NCI-H2081 treated with DMSO at 0.1 percent for 48 hours (cell line): ENCODE data around the gene CADM2.

Experiments used
- DNase-seq: peaks from one replicate; lab custom pipeline; 2025; lab: John Stamatoyannopoulos, UW

CADM2 gene

DNA sequence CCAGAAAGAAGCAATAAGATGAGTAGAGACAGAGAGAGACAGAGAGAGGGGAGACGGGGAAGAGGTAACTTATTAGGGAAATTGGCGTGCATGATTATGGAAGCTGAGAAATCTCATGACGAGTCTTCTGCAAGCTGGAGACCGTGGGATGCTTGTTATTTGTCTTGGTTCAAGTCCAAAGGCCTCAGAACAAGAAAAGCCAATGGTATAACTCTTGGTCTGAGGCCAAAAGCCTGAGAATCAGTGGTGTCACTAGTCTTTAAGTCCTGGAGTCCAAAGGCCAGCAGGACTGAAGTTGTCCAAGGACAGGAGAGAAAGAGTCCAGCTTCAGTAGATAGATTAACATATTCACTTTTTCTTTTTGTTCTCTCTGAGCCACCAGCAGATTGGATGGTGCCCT, 613.6 kb downstream of the CADM2 start:
- DNase-seq: no peak

DNA sequence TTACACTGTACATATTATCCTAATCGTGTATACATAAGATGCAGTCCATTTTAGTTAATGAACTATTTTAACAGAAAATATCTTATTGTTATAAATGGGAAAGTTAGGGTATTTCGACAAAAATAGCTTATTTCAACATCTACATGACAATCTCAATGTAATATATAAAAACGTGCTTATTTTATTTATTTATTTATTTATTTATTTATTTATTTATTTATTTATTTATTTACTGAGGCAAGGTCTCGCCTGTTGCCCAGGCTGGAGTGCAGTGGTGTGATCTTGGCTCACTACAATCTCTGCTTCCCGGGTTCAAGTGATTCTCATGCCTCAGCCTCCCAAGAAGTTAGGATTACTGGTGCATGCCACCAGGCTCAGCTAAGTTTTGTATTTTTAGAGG, 614.2 kb downstream of the CADM2 start:
- DNase-seq: no peak

DNA sequence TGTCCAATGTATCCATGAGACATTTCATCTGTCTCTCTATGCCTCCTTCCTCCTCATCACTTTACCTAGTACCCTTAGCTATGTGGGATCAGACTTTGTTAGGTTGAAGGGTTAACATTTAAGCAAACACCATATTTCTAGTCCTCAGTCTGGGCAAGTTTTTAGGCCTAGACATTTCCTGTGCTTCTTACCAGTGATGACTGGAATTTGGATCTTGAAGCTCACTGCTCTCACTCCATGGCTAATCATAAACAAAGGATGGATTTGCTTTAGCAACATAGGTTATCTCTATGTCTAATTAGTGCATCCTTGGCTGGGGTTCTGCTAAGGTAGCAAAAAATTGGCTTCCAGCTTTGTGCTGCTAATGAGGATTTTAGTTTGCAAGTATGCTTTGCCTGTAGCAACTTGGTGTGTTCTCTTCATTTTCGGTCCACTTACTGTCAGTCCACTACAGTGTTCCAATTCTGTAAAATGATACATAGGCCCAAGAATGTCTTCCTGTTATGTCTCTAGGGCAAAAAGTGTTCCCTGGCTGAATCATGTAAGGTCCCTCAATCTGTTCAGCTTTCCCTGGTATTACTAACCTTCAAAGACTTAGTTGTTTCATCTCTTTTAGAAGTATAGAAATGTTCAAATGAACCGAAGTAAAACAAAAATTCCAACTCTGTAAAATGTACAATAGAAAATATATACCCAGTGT, 615.4 kb downstream of the CADM2 start:
- DNase-seq: no peak

DNA sequence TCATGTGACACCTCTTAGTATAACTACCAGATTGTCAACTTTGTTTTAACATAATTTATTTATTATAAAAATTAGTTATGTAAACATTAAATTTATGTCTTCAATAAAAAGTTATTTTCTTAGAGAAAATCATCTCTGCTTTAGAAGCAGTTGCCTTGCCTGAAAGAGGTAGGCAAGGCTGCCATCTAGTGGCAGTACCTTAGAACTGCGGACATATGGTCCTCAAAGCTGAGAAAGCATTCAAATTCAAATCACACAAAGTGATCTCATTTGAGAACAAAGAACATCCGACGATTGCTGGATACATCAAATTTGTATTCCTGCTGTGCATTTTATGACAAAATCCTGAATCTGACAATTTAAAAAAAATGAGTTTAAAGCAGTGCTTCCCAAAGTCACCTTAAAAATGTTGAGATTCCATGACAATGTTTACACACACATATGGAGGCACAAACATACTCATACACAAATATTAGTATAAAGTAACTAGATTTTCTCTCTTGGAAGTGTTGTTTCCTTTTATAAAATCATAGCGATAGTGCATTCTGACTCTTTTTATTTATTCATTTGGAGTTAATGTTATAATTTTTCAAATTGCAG, 617.4 kb downstream of the CADM2 start:
- peak; percentile 40 for DNase-seq

DNA sequence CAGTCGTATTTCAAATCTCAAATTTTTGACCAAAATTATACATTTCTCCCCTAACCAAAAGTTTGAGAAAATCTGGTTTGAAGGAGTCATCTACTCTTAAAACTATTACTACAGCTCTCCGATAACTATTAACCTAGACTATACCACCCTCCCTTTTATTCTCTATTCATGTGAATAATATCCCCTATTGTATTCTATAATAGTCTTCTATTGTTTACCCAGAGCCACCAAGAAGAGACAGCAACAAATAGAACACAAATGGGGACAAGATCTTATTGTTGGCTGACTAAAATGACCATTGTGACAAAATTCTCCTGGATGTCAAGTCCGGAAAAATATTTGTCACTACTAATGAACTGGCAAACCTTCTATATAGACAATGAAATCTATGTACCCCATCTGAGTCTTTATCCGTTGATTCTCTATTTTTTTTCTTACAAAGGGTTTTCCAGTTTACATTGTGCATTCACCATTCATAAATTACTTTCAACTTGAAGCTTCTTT, 618.0 kb downstream of the CADM2 start:
- no peak for DNase-seq

DNA sequence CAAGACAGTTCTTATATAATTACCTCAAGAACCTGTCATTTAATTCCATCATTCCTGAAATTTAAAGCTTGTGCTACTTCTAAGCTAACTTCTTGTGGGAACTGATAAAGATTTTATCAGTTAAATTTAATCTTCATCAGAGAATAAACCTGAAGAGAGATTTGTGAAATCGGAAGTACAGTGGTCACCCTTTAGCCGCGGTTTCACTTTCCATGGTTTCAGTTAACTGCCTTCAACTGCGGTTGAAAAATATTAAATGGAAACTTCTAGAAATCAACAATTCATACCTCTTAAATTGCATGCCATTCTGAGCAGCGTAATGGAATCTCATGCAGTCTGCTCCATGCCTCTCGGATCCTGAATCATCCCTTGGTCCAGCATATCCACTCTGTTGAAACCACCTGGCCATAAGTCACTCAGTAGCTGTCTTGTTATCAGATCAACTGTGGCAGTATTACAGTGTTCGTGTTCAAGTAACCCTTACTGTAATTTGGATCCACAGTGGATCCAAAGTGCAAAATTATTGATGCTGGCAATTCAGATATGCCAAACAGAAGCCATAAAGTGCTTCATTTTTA, 626.1 kb downstream of the CADM2 start:
- no peak for DNase-seq

DNA sequence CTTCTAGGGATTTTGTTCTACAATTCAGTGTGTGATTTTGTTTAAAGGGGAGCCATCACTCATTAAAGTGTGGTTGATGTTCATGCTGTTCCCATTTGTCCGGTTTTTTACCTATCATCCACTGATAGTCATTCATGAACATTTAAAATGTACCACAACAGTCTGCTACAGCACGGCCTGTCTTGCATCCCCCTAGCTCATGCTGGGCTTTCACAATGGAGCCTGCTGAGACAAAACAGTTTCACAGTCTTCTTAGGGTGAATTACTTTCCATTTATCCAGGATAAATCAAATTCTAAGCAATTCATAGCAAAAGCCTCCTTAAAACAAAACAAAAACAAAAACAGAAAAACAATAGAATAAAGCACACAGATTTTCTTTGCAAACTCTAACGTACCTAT, 627.2 kb downstream of the CADM2 start:
- no peak for DNase-seq

DNA sequence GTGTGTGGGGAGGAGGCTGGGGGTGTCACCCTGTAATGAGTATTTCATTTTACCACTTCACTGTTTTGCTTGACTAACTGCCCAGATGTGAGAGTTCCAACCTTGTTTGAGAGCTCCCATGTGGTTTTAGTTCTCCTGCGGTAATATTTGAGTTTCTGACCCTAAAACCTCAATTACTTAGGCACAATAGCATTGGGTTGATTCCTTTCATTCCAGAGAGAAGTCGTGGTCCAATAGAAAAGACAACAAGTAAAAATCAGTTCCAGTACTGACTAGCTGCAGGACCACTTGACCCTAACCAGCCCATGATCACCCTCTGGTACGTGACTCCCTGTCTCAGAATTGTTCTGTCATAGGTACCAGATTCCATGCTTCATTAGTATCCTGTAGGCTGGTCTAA, 630.4 kb downstream of the CADM2 start:
- DNase-seq: no peak

DNA sequence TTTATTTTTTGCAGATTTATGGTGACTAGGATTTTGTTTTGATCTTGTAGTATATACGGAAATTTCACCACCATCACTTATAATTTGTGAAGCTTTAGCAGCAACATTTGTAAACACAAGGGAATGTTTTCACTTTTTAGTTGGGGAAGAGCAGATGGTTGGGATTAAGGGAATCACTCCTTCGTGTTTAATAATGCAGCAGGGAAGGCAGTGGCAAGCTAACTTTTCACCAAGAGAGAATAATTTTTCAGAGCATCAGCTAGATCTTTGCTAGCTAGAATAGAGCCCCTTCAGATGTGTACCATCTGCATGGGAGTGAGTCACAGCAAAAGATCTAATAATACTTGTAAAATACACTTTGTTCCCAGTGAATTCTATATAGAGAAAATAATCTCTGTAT, 632.7 kb downstream of the CADM2 start:
- no peak for DNase-seq

DNA sequence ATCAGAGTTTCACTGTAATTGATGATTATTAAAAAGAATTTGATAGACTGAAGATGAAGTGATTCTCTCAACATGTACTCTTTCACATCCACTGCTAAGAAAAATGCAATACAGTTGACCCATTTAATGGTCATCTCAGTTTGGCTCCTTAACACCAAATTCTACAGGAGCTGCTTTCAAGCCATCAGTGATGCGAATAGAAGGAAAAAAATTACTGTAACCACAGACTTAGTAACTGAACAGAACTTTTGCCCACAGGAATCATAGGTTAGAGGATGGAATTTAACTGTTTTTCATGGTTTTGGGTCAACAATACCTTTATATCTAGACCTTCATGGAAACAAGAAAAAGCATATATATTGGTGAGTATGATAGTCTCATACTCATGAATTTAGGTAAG, 633.5 kb downstream of the CADM2 start:
- no peak for DNase-seq

DNA sequence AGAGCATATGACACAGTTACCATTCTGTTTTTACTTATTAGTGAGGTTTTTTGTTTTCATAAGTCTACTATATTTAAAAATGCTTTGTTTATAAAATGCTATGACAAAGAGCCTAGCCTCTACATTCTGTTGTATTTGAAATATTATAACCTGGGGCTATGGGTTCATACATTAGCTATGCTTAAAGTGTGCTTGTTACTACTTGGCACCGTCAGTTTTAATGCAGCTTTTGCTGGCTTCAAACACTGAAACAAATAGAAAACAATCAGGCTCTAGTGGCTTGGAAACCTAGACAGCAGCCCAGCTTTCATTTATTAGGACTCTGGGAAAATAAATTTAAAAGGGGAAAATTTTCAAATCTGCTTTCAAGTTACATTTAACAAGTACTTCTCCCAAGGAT, 635.9 kb downstream of the CADM2 start:
- DNase-seq: no peak

DNA sequence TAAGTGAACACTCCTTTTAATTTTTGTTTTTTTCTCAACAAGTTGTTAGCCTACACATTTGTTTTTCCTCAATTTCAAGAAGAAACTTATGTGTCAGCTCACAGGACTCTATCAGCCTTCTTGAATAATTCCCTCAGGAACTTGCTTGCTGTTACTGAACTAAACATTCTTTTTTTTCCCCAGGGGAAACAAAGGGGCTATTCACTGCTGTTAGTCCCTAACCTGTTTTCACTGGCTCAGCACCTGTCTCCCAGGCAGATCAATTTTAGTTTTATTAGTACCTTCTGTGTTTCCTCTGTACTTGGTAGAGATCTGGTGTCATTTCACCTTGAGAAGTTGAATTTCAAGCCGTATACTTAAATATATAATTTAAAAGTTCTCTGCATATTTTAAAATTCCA, 644.6 kb downstream of the CADM2 start:
- DNase-seq: no peak

DNA sequence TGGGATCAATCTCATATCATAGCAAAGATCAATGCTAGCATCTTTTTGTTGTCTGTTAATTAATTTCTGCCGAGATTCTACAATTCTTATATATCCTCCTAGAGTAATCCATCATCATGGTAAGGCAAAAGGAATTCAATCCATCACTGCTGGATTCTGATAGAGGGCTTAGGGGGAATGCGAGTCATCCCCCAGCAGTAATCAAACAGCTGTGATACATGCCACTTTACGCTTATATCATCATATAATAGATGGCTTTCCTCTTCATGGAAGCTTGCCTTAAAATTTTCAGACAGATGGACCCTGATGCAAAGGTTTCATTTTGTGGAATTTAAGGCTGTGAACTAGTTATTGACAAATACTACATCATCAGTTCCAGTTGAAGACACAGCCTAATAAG, 645.9 kb downstream of the CADM2 start:
- DNase-seq: no peak

DNA sequence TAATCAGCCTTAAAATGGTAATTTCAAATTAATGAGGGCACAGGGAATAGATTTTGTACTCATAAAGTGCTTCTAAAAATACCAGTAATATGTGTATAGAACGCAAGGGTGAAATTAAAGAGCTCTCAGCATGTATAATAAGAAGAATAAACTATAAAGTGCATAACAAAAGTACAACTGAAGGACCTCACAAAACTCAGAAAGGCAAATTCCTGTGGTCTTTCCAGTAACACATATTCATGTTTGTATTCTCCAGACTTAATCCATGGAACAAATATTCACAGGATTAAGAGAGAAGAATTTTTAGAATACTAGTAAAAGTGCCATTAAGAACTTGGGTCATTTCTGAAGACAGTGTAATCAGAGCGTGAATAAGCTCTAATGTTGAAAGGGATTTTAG, 646.3 kb downstream of the CADM2 start:
- DNase-seq: no peak

DNA sequence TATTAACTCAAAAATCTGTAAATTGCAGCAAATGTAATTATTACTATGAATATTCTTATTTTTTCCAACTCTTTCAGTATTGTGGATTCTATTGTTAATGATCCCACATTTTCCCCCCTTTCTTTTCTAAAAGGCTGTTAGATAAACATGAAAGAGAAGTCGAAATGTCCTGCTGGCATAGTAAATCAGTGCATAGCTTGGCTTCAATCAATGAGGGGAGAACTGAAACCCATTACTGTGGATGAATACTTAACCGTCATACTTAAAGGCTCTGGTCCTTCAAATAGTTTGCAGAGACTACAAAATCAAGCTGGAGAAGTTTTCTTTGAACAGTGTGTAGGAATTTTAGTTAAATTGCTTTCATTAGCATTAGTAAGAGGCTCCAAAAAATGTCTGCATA, 667.9 kb downstream of the CADM2 start:
- DNase-seq: no peak

DNA sequence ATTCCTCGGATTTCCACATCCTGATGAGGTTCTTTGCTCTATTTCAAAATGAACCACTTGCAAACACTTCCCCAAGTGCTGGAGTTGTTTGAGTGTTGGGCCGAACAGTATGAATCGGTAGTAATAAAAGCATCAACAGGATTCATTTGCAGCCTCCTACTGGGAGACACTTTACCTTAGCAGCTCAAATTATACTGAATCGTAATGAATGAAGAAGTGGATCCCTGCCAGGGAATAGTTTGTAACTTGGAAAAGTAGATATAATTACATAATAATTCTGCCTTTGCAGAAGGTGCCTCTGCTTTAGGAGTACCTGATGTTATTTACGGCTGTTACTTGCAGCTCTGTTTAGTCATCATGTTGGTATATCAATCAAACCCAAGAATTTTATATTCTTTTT, 669.1 kb downstream of the CADM2 start:
- DNase-seq: no peak

DNA sequence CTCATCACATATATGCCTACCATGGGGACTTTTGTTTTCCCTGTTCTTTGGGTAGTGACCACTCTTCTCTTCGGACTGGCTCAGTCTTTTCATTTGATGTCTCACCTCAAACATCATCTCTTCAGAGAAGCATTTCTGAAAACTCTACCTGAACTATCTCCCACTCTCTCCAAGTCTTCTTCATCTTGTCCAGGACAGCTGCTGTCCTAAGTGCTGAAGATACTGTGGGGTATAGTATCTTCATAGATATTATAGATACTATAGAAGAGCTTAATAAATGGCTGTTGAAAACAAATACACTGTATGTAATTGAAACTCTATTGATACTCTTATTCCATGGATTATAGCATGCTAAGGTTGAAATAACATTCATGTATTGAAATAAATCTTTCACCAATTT, 672.3 kb downstream of the CADM2 start:
- DNase-seq: no peak

DNA sequence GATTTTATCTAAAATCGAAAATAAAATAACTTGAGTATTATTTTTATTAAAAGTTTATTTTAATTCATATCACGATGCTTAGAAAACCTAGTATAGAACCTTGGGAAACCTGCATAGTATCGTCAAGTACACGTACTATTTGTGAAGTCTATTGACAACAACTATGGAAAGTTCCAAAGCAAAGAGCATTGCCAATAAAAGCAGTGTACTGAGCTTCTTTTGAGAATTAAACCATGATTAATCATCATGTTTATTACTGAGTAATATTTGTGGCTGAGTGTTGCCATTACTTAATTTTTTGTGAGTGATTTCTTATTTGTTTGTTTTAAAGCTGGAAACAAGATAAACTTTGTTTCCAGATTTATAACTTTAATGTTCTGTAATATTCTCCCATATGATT, 674.1 kb downstream of the CADM2 start:
- no peak for DNase-seq

DNA sequence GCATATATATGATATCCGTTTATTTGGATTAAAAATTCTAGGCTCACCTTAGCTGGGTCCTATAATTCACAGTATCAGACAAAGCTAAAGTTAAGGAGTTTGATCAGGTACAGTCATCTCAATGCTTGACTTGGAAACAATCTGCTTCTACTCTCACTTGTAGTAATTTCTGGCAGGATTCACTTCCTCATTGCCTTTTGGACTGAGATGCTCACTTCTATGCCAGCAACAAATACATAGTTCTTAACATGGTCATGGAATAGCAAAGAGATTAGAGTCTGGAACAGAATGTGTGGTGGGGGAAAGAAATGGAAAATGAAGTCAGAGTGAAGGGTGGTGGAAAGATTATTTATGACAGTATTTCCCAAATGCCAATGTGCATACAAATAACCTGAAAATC, 693.6 kb downstream of the CADM2 start:
- no peak for DNase-seq

DNA sequence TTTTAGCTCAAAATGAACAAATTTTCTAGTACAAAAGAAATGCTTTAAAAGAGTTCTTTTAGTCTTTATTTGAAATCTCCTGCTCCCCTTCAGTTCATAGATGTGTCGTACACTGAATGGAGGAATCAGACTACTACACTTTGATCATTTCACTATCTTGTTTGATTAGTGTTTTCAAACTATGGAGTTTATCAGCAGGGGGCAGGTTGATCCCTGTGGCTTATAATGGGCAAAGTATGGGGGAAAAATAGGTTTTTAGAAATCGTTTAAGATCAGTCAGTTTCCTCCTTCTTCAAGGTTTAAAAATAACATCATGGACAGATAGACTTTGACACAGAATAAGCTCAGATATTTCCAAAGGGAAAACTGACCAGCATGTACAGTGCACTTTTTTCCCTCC, 701.7 kb downstream of the CADM2 start:
- no peak for DNase-seq

DNA sequence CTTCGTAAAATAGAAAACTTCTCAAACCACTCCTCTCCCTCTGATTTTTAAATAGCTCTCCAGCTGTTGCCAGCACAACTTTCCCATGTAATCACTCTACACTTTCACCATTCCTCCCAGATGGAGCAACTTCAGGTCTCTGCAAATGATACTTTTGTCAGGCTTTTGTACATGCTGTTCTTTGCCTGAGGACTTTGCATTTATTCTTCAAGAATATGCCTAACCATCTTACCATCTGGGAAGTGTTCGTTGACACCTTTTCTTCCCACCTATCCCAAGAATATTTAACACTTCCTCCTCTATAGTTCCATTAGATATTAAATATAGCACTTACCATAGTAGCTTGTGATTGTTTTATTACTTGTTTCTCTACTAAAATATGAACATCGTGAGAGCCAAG, 703.7 kb downstream of the CADM2 start:
- no peak for DNase-seq

DNA sequence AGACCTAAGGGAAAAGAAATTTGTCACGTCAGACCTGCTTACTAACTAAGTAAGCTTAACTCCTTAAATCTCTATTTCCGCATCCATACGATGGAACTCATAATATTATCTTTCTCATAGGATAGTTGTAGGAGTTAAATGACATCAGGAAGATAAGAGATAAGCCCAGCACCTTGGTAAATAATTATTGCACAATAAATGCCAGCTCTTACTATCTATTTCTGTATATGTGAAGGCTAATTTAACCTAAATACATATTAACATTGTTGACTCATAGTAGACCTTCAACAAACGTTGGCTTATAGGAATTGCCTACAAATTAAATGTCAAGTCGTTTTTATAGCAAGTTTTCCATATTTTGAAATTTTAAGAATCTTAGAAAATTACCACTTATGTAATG, 709.0 kb downstream of the CADM2 start:
- no peak for DNase-seq

DNA sequence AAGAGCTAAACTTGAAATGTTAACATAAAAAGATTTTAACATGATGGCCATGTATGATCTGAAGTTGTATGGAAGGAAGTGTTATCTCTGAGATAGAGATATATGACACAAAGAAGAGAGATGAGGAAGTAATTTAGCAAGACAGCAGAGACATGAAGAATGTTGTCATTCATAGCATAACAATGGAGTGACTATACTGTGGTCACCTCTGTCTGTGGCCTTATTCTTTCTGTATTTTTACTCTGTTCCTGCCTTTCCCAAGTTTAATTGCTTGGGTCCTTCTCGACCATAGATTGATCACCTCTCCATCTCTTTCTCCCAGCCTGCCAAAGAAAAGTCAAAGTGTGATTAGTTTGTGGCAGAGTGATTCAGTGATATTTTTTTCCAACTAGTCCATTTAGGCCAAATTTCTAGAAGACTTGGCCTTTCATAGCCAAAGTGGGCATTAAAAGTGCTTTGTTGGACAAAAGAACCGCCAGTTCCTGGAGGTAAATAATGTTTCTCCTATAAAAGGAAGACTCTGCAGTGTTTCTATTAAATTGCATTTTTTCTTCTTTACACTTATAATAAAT, 711.9 kb downstream of the CADM2 start:
- DNase-seq: no peak
